ENCODE measurements around the gene CTPS2. TPM values are rescaled to one million over a fixed set of nuclear protein-coding genes. Genes with fewer than 3 reads are reported as not detected.
"Not testable (repeated sequence)": the region's sequence is repeated elsewhere in the genome, so short reads cannot be mapped to it uniquely, and the experiment has no call there.

CTPS2 gene
- total and polyA plus RNA-seq, 8 donors: 10.2 to 56.5 (median 49.1) TPM

GRCh38 chrX:16587836-16588235, 124.6 kb downstream of the CTPS2 start:
- H3K36me3 ChIP-seq: peaks cover 0 to 6% of the 10 kb centered on the region in 2 donors
- no peak overlapping the region for H3K4me3 ChIP-seq
- no peaks in the 10 kb centered on the region for H3K27me3 ChIP-seq
- no peak overlapping the region for H3K27ac ChIP-seq
- no peaks in the 10 kb centered on the region for H3K9me3 ChIP-seq
- no peak for TF ChIP-seq CTCF (IDR thresholded peaks at IDR 0.05)
- no peak for ATAC-seq
- no peaks in the 10 kb centered on the region for H3K4me1 ChIP-seq
- no peak for DNase-seq
- intact Hi-C loops (cut with DNase I): no loop called here

DNA sequence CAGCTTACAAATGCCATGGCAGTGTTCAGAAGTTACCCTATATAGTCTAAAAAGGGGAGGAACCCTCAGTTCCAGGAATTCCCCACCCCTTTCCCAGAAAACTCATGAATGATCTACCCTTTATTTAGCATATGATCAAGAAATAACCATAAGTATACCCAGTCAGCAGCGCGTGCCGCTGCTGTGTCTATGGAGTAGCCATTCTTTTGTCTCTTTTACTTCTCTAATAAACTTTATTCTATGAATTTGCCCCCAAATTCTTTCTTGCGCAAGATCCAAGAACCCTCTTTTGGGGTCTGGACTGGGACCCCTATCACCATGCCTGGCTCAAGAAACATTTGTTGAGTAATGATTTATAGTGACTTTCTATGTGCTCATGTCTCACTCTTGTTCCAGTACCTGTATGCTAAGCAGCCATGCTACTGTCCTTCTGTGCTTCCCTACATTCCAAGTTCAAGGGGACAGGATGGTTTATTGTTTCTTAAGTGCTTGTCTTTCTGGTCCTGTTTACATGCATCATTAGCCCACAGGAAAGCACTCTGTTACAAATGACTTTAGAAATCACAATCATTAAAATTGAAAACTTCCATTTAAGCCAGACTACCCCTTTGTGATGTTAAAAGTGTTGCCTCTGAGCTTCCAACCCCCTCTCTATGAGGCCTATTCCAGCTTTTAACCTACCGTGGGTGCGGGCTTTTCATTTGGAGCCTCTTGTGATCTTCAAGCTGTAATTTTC, 125.9 kb downstream of the CTPS2 start:
- no peak for ATAC-seq
- H3K27ac ChIP-seq: no peak overlapping the region

GRCh38 chrX:16585486-16586376, 126.7 kb downstream of the CTPS2 start:
- DNase-seq (no peak), ATAC-seq (no peak)
- intact Hi-C loops (cut with DNase I): no loop called here
- Histone ChIP-seq H3K27me3 (no peaks in the 10 kb centered on the region), H3K9me3 (peaks cover 0 to 11% of the 10 kb centered on the region in 2 donors), H3K27ac (no peak overlapping the region), H3K4me1 (no peaks in the 10 kb centered on the region), H3K4me3 (no peak overlapping the region), H3K36me3 (peaks cover 0 to 6% of the 10 kb centered on the region in 2 donors)
- TF ChIP-seq CTCF (IDR thresholded peaks at IDR 0.05): no peak

More for the DNA sequence above, 125.9 kb downstream of the CTPS2 start:
- no peak for TF ChIP-seq CTCF (IDR thresholded peaks at IDR 0.05)
- H3K27me3 ChIP-seq: no peaks in the 10 kb centered on the region
- no peaks in the 10 kb centered on the region for H3K4me1 ChIP-seq
- no peak for DNase-seq
- intact Hi-C loops (cut with DNase I): no loop called here
- H3K9me3 ChIP-seq: peaks cover 0 to 6% of the 10 kb centered on the region in 2 donors
- H3K36me3 ChIP-seq: peaks cover 0 to 6% of the 10 kb centered on the region in 2 donors
- H3K4me3 ChIP-seq: no peak overlapping the region

DNA sequence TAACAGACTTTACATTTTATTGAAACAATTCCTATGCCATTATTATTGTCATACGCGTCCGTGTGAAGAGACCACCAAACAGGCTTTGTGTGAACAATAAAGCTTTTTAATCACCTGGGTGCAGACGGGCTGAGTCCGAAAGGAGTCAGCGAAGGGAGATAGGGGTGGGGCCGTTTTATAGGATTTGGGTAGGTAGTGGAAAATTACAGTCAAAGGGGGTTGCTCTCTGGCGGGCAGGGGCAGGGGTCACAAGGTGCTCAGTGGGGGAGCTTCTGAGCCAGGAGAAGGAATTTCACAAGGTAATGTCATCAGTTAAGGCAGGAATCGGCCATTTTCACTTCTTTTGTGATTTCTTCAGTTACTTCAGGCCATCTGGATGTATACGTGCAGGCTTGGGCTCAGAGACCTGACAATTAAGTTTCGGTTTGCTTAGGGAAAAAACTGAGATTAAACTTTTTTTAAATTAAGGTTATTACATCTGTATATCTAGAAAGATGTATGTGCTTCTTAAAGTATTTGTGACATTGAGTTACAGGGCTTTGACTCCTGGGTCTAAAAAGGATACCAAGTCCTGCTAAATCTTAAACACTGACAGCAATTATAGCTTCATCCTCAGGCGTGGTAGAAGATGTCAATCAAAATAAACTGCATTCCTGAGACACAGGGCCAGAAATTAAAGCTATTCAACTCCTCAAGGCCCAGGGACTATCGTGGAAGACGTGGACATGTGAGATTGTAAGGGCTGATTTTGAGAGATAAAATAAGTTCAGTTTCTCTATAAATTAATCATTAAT, 132.3 kb downstream of the CTPS2 start:
- peaks cover 0 to 11% of the 10 kb centered on the region in 2 donors for H3K9me3 ChIP-seq
- H3K27ac ChIP-seq; H3K4me1 ChIP-seq; H3K4me3 ChIP-seq; H3K36me3 ChIP-seq; DNase-seq; intact Hi-C loops (cut with DNase I); H3K27me3 ChIP-seq; ATAC-seq: not testable (repeated sequence)

GRCh38 chrX:16579517-16579916, 133.0 kb downstream of the CTPS2 start:
- Histone ChIP-seq H3K27ac (no peak overlapping the region), H3K27me3 (no peaks in the 10 kb centered on the region), H3K4me1 (no peaks in the 10 kb centered on the region), H3K9me3 (peaks cover 0 to 11% of the 10 kb centered on the region in 2 donors), H3K36me3 (no peaks in the 10 kb centered on the region), H3K4me3 (no peak overlapping the region)
- no peak for TF ChIP-seq CTCF (IDR thresholded peaks at IDR 0.05)
- DNase-seq: no peak
- intact Hi-C loops (cut with DNase I): no loop called here
- ATAC-seq: no peak

All from left lung (tissue), 10 donors.